Psoas muscle (tissue), 8 donors: ENCODE results near the gene PRR14. TPM values are rescaled to one million over a fixed set of nuclear protein-coding genes. Genes with fewer than 3 reads are reported as not detected.
A peak's percentile ranks its signal among the peaks of the same experiment; 100 is the strongest.

ENCODE experiments used
- ATAC-seq, 4 donors: fragments of 200-7000 bp; cut with Tn5 transposase; one replicate each; pipeline ENCODE4 v1.9.1; 2020; ENCODE audit warnings: moderate library complexity in 3 of 4, mild to moderate bottlenecking in 2 of 4
- DNase-seq, 2 donors: peaks; one replicate each; pipeline ENCODE4 v3.0.0-alpha.2; 2020
- H3K27ac ChIP-seq: fragments of 200-600 bp; one replicate; pipeline ENCODE4 v1.8.0; 2022
- H3K27me3 ChIP-seq, 3 donors: fragments of 200-600 bp in 1 of 3; one replicate each; pipeline versions ENCODE4 v1.6.1 to v1.8.0; 2013 to 2022; ENCODE audit warnings: low read length in 2 of 3, mild to moderate bottlenecking in 2 of 3, moderate library complexity in 1 of 3; ENCODE audit not compliant: insufficient read depth in 3 of 3
- H3K36me3 ChIP-seq, 2 donors: fragments of 200-600 bp in 1 of 2; one replicate each; pipeline versions ENCODE4 v1.6.1 to v1.8.0; 2013 to 2022; ENCODE audit warnings: low read depth in 1 of 2, mild to moderate bottlenecking in 1 of 2, moderate library complexity in 1 of 2; ENCODE audit not compliant: insufficient read depth in 1 of 2
- H3K4me1 ChIP-seq: fragments of 200-600 bp; one replicate; pipeline ENCODE4 v1.8.0; 2022
- H3K4me3 ChIP-seq: fragments of 200-600 bp; one replicate; pipeline ENCODE4 v1.8.0; 2022; ENCODE audit warnings: mild to moderate bottlenecking
- H3K9me3 ChIP-seq: fragments of 200-600 bp; one replicate; pipeline ENCODE4 v1.8.0; 2022
- CTCF ChIP-seq: fragments of 200-600 bp; IDR thresholded peaks from one replicate; pipeline ENCODE4 v1.8.0; 2022; ENCODE audit warnings: antibody characterized with exemption
- WGBS, 3 donors: extraction: QIAGEN DNeasy Blood & Tissue Kit; methylation state at CpG; one replicate each; pipeline versions ENCODE4 v1.1.6 to v1.1.7; 2013; 5-methylcytosine and 5-hydroxymethylcytosine counted together
- intact Hi-C, 2 donors: fragments of 100-400 bp; cut with DNase I; formaldehyde crosslinking; loops; one replicate each; pipeline versions ENCODE4 v1.11.0 to v1.14.2; 2022
- polyA plus RNA-seq, 3 donors: library from polyadenylated mRNA; stranded (reverse); fragments of 200-250 nt; gene quantifications; one replicate each; pipeline ENCODE4 v1.2.3, GENCODE V29; 2013
- total RNA-seq, 4 donors: library from RNA; stranded (reverse); fragmentation: NEBNext Ultra II Directional in 2 of 4; extraction: Animal tissue kit (Norgen Biotek cat#: 25700) in 2 of 4; gene quantifications; one replicate each; pipeline versions ENCODE4 v1.2.1 to v1.2.4, GENCODE V29; 2021 to 2023
- donor health status: healthy with polysubstance abuse.
- donor health status: DM: no; HTN: no; CAD: no; lungs with moderate emphysema.
- donor health status: Bipolar disorder and iron deficiency.
- donor health status: healthy.
- donor health status: DM: yes; HTN: yes; CAD: no.
- donor health status: DM: no; HTN: no; CAD: no.
- donor health status: DM: no; HTN: no; CAD: no.
- donor health status: DM: yes; HTN: yes; CAD: no.

Gene PRR14
- total and polyA plus RNA-seq, 7 donors, result 13.4 to 26.8 (median 23.8) TPM

GRCh38 chr16:30657866-30658730, 7.3 kb downstream of the PRR14 start, which contains the start of gene FBRS:
FBRS (plus strand) TSS chr16:30658431; CDS start chr16:30659519, 1,088 bp downstream.
- peak within 1 kb of the TSS; percentile 93 for H3K4me3 ChIP-seq
- intact Hi-C loops, result loop anchor here in 1 of 2 donors (5.0 kb wide), 1 partner anchor 131 kb away; the partner anchor contains the start of gene ZNF768
- H3K9me3 ChIP-seq, result no peaks in the 10 kb centered on the region
- peaks cover 37% of the 10 kb centered on the region for H3K4me1 ChIP-seq
- DNase-seq (peak; percentile 100), ATAC-seq (peak; percentile 86 to 88 (median 87))
- peak within 1 kb of the TSS; percentile 100 for H3K27ac ChIP-seq
- no peaks in the 10 kb centered on the region for H3K27me3 ChIP-seq
- WGBS, 3 donors, result 0 to 1% (median 0%) methylated on average over 79 to 86 of the region's 86 CpGs
- peaks cover 3 to 69% of the 10 kb centered on the region in 2 donors for H3K36me3 ChIP-seq
- TF ChIP-seq CTCF, result peak; percentile 75

- peaks cover 43% of the 10 kb centered on the region for H3K4me1 ChIP-seq
- peaks cover 3 to 69% of the 10 kb centered on the region in 2 donors for H3K36me3 ChIP-seq
- DNase-seq (peak; percentile 85 to 93), ATAC-seq (peak; percentile 37 to 57 (median 42))
- no peaks in the 10 kb centered on the region for H3K9me3 ChIP-seq
- intact Hi-C loops, result loop anchor here in 1 of 2 donors (5.0 kb wide), 1 partner anchor 132 kb away; the partner anchor contains the start of gene ZNF768
- H3K27ac ChIP-seq, result peak overlapping the region; percentile 100
- no peak for TF ChIP-seq CTCF
- WGBS, 3 donors, result 0% methylated on average over 54 to 64 of the region's 64 CpGs
- no peaks in the 10 kb centered on the region for H3K27me3 ChIP-seq
- H3K4me3 ChIP-seq, result peak overlapping the region; percentile 93
Measured at GRCh38 chr16:30658731-30659506, 8.2 kb downstream of the PRR14 start.

- Histone ChIP-seq H3K4me3 (peak overlapping the region; percentile 93), H3K4me1 (peaks cover 43% of the 10 kb centered on the region), H3K36me3 (peaks cover 3 to 67% of the 10 kb centered on the region in 2 donors), H3K27me3 (no peaks in the 10 kb centered on the region), H3K9me3 (no peaks in the 10 kb centered on the region), H3K27ac (peak overlapping the region; percentile 100)
- no peak for ATAC-seq
- intact Hi-C loops, result loop anchor here (2.0 to 5.0 kb wide), 3 partner anchors 37 to 132 kb away; partner anchors contain the start of genes SRCAP (in 1 of the 2) and ZNF768 (in 1 of the 2)
- no peak for TF ChIP-seq CTCF
- WGBS, 3 donors, result 1% methylated on average over 71 to 84 of the region's 84 CpGs
- DNase-seq, result peak in 1 of 2 donors; percentile 75
Measured at GRCh38 chr16:30659507-30660423, 9.0 kb downstream of the PRR14 start.
